ENCODE measurements around the gene CAPS2.

CAPS2 gene

DNA sequence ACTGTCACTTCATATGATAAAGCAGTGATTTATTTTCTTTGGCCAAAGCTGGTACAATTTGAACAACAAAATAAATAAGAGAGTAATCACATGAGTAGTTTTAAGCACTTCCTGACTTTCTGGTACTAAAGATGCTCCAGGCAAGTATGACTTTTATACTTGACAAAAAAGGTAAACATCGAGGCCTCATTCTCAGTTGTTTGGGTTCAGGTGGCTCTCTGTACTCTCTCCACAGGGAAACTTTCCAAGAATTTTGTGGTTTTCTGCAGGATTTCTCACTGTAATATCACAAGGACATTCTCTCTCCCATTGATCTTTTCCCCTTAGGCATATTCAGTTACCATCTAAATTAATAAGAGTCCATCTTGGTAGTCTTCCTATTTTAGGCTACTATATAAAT, 93.9 kb downstream of the CAPS2 start:
- Histone ChIP-seq H4K20me1 (ENCODE audit: low read depth, low read length) (no peaks in the 10 kb centered on the region), H3K9me3 (ENCODE audit: insufficient read depth, low read length) (no peaks in the 10 kb centered on the region), H2AFZ (ENCODE audit: low read depth, low read length, severe bottlenecking) (no peak overlapping the region), H3K27ac (ENCODE audit: low read depth, low read length) (no peak overlapping the region), H3K4me3 (ENCODE audit: insufficient read depth, low read length, poor library complexity, severe bottlenecking) (no peak overlapping the region), H3K27me3 (ENCODE audit: low read length) (no peaks in the 10 kb centered on the region), H3K9ac (ENCODE audit: low read length) (no peak overlapping the region), H3F3A (ENCODE audit: insufficient read depth) (no peaks in the 10 kb centered on the region), H3K4me2 (ENCODE audit: low read depth, low read length, poor library complexity, severe bottlenecking) (no peak overlapping the region), H3K79me2 (ENCODE audit: insufficient read depth, low read length) (no peaks in the 10 kb centered on the region), H3K36me3 (ENCODE audit: low read length) (no peaks in the 10 kb centered on the region), H3K9me2 (replicated peaks; ENCODE audit: insufficient read depth, low read length) (no peaks in the 10 kb centered on the region; the same call in 1 of the 2 replicates)
- TF ChIP-seq, protein P1, sequence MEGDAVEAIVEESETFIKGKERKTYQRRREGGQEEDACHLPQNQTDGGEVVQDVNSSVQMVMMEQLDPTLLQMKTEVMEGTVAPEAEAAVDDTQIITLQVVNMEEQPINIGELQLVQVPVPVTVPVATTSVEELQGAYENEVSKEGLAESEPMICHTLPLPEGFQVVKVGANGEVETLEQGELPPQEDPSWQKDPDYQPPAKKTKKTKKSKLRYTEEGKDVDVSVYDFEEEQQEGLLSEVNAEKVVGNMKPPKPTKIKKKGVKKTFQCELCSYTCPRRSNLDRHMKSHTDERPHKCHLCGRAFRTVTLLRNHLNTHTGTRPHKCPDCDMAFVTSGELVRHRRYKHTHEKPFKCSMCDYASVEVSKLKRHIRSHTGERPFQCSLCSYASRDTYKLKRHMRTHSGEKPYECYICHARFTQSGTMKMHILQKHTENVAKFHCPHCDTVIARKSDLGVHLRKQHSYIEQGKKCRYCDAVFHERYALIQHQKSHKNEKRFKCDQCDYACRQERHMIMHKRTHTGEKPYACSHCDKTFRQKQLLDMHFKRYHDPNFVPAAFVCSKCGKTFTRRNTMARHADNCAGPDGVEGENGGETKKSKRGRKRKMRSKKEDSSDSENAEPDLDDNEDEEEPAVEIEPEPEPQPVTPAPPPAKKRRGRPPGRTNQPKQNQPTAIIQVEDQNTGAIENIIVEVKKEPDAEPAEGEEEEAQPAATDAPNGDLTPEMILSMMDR (IDR thresholded peaks at IDR 0.05; ENCODE audit: insufficient read depth, low read length, poor library complexity, severe bottlenecking), result no peak
- no peak for TF ChIP-seq EZH2phosphoT487 (conservative IDR thresholded peaks at IDR 0.05; ENCODE audit: low read length)

DNA sequence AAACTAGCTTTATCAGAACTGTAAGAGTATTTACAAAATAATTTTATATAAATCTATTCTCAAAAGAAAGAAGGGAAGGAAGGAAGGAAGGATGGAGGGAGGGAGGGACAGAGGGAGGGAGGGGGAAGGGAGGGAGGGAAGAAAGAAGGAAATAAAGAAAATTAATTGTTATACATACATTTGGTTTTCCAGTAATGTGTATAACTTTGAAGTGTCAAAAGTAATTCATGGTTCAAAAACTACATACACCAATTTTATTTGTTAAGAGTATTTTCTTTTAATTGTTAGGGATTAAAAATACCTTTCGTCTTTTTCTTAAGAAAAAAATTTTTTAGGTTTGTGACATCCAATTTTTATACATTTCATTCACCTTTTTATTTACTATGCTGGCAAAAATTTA, 103.0 kb downstream of the CAPS2 start:
- no peak overlapping the region for H3K4me2 ChIP-seq (ENCODE audit: low read depth, low read length, poor library complexity, severe bottlenecking)
- H3K36me3 ChIP-seq (ENCODE audit: low read length), result no peaks in the 10 kb centered on the region
- no peak overlapping the region for H2AFZ ChIP-seq (ENCODE audit: low read depth, low read length, severe bottlenecking)
- no peaks in the 10 kb centered on the region for H3F3A ChIP-seq (ENCODE audit: insufficient read depth)
- H3K9me2 ChIP-seq (replicated peaks; ENCODE audit: insufficient read depth, low read length), result no peaks in the 10 kb centered on the region
- TF ChIP-seq, protein P1 (IDR thresholded peaks at IDR 0.05; ENCODE audit: insufficient read depth, low read length, poor library complexity, severe bottlenecking), result no peak
- no peak for TF ChIP-seq EZH2phosphoT487 (conservative IDR thresholded peaks at IDR 0.05; ENCODE audit: low read length)
- H4K20me1 ChIP-seq (ENCODE audit: low read depth, low read length), result no peaks in the 10 kb centered on the region
- no peaks in the 10 kb centered on the region for H3K27me3 ChIP-seq (ENCODE audit: low read length)
- no peak overlapping the region for H3K4me3 ChIP-seq (ENCODE audit: insufficient read depth, low read length, poor library complexity, severe bottlenecking)
- no peaks in the 10 kb centered on the region for H3K9me3 ChIP-seq (ENCODE audit: insufficient read depth, low read length)
- no peaks in the 10 kb centered on the region for H3K79me2 ChIP-seq (ENCODE audit: insufficient read depth, low read length)
- no peak overlapping the region for H3K9ac ChIP-seq (ENCODE audit: low read length)
- no peak overlapping the region for H3K27ac ChIP-seq (ENCODE audit: low read depth, low read length)
